Esophagus squamous epithelium (tissue), 4 donors: ENCODE data around the gene RALGAPA1.

ENCODE experiments used
- CTCF ChIP-seq, 6 experiments: fragments of 450-650 bp in 4 of 6; fragments of 200-600 bp in 2 of 6; sonication (generic) in 2 of 6; IDR thresholded peaks; one replicate each; pipeline ENCODE4 v1.5.1; 2016 to 2019; ENCODE audit warnings: antibody characterized with exemption in 6 of 6, mild to moderate bottlenecking in 4 of 6, moderate library complexity in 4 of 6
- POLR2A ChIP-seq, 4 donors: fragments of 450-650 bp; IDR thresholded peaks; one replicate each; pipeline ENCODE4 v1.6.1; 2017; ENCODE audit warnings: antibody characterized with exemption in 4 of 4, mild to moderate bottlenecking in 4 of 4, moderate library complexity in 3 of 4

GRCh38 chr14:35829449-35829848, 20.4 kb upstream of the RALGAPA1 start:
- no peak for TF ChIP-seq CTCF (IDR thresholded peaks at IDR 0.05)
- no peak for TF ChIP-seq POLR2A (IDR thresholded peaks at IDR 0.05)
